HuH-7.5 (cell line): ENCODE results near the gene TNFRSF25.

Experiments used
- DNase-seq: peaks from one replicate; pipeline ENCODE4 v3.0.0; 2011; ENCODE audit warnings: low spot score

TNFRSF25 gene

DNA sequence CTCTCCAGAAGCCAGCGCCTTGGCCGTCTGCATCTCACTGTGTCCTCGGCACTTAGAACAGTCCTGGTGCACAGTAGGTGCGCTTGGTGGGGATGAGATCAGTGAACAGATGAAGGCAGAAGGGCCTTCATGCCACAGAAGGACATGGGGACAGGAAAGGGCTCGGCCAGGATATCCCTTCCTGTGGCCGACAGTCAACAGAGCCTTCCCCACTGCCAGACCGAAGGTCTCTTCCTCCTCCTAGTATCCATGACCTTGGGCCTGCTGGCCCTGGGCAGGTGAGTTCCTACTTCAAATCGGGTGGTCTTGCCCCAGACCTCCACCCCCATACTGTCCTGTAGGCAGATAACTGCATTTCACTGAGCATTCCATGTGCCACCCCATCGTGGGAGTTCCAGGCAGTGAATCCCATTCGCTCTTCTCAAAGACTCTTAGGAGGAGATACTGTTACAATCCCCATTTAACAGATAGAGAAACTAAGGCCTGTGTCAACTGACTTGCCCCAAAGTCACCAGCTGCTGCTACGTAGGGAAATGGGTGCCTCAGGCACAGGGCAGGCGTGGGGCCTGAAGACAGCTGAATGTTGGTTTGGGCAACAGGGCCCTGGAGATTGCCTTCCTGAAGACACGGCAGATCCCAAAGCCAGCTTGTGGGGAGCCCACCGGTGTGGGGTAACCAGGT is 22.0 kb upstream of the TNFRSF25 start:
- no peak for DNase-seq

DNA sequence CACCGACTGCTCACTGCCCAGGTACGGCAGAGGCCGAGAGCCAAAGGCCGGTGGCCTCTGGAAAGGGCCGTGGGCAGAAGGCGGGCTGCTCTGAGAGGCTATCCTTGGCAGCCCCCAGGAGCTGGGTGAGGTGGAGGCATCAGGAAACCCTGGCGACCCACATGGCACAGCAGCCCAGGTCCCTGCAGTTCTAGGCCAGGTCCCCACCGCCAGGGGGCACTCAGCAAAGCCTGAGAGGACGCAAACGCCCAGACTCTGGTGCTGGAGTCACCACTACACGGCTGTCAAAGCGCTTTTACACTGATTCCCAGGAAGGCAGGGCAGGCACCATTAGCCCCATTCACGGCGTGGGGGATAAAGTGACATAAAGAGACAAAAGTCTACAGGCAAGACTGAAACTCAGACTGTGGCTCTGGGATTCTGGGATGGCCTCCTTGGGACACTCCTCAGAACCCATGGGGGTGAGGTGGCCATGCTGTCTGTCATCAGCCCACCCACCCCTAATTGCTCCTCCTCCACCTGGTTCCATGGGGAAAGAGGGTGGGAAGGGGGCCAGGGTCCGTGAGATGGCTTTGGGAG is 20.5 kb upstream of the TNFRSF25 start:
- DNase-seq: peak; percentile 96

DNA sequence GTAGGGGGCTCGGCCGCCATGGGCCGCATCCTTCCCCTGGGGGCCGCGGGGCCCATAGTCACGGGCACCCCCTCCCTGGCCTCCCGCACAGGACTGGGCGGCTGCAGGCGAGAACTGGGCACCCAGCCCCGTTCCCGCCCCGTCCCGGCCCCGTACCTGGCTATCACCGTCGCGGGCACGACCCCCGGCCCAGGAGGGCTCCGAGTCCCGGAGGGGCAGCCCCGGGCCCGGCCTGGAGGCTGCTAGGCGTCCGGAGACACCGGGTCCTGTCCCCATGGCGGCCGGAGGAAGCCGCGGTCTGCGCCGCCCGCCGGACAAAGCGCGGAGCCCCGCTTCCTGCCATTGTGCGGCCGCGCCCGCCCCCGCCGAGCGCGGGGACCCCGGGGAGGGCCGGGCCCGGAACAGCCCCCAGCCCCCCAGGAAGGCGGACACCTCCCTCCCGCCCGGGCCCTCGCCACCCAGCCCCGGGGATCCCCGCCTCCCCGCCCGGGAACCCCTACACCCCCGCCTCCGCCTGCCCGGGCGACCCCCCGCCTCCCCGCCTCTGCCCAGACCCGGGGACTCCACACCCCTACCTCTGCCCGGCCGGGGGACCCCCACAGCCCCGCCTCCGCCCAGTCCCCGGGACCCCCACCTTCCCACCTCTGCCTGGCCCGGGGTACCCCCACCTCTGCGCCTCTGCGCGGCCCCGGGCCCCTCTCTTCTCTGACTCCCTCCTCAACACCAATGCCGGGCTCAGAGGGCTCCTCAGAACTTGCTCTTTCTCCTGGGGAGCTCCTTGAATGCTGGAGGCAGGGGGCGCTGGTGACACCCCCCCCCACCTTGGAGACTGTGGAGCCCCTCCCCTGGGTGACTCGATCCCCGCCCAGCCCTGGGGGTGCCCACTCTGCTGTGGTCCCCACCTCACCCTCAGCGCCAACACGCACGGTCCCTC is 19.5 kb upstream of the TNFRSF25 start:
- DNase-seq: no peak

DNA sequence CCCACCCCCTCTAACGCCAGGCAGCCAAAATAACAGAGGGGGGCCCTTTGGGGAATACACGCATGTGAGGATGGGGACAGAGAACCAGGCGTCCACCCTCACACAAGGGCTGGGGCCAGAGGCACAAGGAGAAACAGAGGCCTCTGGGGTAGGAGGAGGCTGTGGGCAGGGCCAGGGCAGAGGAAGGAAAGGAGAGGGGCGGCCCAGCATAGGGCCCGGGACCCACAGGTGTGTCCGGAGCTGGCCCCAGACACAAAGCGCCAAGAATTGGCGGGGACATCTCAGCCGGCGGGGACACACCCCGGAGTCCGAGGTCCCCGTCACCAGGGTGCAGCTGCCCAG is 18.8 kb upstream of the TNFRSF25 start:
- DNase-seq: no peak

DNA sequence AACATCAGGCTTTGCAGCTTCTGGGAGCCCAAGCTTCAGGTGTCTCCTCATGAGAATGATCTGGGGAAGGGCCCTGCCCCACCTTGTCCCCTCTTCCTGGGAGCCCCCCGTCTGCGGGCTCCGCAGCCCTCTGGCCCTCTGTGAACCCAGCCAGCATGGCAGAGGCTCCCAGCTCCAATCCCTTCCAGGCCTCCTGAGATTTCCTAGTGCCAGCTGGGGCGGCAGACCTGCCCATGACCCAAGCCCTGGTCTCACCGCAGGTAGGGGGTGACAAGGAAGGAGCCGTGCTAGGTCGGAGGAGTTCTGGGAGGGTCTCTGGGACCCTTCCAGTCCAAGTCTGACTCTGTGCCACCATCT is 17.8 kb upstream of the TNFRSF25 start:
- no peak for DNase-seq

DNA sequence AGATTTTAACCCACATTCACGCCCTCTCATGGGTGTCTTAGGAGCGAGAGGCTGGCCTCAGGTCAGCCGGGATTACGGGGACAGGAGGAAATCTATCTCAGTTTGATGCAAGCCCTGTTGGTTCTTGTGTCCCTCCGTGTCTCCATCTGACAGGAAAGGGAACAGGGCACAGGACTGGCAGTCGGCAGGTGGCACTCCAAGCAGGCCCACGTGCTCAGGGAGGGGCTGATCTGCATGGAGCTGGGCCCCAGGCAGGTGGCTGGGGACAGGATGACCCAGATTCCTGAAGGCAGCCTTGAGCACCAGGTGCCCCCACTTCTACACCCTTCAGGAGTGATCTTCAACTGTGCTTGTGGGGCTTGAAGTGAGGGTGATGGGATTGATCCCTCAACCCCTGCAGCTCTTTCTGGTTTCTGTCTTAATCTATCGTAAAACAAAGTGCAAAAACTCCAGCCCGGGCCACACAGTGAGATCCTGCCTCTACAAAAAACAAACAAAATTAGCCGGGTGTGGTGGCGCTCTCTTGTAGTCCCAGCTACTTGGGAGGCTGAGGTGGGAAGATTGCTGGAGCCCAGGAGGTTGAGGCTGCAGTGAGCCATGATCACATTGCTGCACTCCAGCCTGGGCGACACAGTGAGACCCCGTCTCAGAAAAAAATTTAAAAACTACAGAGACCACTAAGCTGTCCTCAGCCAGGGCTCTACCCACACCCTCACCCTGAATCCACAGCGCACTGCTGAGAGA is 17.2 kb upstream of the TNFRSF25 start:
- DNase-seq: no peak

GRCh38 chr1:6481820-6482219 is 15.8 kb upstream of the TNFRSF25 start:
- no peak for DNase-seq

DNA sequence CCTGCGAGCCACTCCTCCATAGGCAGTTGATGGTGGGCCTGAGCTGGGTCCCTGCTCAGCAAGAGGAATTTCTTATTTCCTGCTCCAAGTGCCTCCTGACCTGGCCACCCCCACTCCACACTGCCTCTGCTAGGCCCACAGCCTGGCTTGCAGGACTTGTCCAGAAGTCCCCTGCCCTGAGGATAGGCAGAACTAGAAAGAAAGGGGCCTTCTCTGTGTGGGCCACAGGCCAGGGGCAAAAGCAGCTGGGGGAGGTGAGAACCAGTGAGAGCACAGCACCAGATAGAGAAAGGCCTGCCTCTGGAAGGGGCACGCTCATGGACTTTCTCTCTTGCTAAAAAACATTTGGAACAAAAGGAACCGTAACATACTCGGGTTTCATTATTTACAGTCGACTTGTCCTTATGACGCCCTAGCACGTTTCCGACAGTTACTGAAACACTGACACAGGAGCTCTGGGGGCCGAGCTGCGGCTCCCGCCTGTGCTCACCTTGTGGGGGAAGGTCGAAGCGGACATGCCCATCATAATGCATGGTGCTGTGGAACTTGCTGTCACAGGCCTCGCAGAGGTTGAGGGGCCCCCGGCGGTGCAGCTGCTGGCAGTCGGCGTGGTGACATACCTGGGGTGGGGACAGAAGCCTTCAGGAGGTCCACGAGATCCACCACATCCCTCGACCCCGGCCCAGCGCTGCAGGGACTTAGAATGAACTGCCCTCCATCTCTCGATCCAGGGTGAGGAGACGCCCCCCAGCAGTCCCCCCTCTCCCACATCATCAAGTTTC is 11.3 kb upstream of the TNFRSF25 start:
- DNase-seq: no peak

GRCh38 chr1:6476483-6476882 is 10.5 kb upstream of the TNFRSF25 start:
- DNase-seq: no peak

- DNase-seq: peak; percentile 97
Measured at GRCh38 chr1:6475381-6476133, 9.6 kb upstream of the TNFRSF25 start.

DNA sequence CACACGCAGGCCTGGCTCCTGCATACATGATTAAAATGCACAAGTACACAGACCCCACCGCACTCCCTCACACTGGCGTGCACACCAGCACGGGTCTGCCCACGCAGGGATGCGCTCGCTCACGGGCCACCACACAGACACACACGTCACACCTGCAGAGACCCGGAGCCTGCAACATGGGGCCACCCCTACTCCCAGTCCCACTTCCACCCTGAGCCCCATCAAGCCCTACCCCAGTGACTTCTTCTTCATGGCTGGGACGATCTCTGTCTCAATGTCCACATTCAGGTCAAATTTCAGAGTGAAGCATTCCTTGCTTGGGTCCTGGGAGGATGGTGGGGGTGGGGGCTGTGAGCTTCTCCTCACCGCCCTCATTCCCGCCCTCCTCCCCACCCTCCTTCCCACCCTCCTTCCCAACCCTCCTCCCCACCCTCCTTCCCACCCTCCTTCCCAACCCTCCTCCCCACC is 8.9 kb upstream of the TNFRSF25 start:
- DNase-seq: no peak

DNA sequence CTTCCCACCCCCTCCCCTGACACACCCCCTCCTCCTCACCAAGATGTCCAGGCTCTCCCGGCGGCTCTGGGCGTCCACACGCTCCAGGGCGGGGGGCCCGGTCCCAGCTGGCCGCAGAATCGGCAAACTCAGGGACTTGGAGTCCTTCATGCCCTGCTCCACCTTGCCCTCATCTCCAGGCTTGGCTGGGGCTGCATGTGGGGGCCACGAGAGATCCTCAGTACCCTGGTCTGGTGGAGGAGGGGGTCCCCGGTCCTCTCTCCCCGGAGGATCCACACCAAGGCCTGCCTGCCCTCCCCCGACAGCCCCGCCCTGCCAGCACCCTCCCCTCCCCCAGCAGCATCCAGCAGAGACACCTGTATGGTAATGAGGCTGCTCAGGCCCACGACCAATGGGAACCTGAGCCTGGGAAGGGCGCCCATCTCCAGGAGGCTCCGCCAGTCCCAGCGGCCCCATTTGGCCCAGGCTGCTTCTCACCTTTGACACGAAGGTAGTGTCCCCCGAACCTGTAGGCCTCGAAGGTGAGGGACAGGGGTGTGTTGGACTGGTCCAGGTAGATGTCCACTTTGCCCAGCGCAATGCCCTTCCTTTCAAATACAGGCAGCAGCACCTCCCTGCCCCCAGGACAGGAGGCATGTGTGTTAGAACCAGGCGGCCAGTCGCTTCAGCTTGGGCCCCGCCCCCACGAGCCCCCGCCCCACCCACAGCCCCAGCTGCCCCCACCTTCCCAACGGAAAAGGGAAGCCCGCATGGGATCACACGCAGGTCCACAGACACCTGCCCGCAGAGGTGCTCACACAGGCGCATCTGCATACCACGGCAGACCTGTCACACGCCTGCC is 8.2 kb upstream of the TNFRSF25 start:
- no peak for DNase-seq

- DNase-seq: no peak
Measured at GRCh38 chr1:6473156-6473555, 7.2 kb upstream of the TNFRSF25 start.

GRCh38 chr1:6472391-6472790 is 6.4 kb upstream of the TNFRSF25 start:
- no peak for DNase-seq

- no peak for DNase-seq
Measured at GRCh38 chr1:6471970-6472368, 6.0 kb upstream of the TNFRSF25 start.

- DNase-seq: no peak
Measured at GRCh38 chr1:6471086-6471969, 5.4 kb upstream of the TNFRSF25 start.

- DNase-seq: no peak
Measured at GRCh38 chr1:6470132-6471085, 4.4 kb upstream of the TNFRSF25 start.
